GM19240 (cell line): ENCODE results near the gene FAM20C.

ENCODE experiments used
- DNase-seq: peaks from one replicate; pipeline ENCODE4 v3.0.0; 2011; ENCODE audit warnings: low spot score; ENCODE audit not compliant: insufficient read length

The FAM20C gene

DNA sequence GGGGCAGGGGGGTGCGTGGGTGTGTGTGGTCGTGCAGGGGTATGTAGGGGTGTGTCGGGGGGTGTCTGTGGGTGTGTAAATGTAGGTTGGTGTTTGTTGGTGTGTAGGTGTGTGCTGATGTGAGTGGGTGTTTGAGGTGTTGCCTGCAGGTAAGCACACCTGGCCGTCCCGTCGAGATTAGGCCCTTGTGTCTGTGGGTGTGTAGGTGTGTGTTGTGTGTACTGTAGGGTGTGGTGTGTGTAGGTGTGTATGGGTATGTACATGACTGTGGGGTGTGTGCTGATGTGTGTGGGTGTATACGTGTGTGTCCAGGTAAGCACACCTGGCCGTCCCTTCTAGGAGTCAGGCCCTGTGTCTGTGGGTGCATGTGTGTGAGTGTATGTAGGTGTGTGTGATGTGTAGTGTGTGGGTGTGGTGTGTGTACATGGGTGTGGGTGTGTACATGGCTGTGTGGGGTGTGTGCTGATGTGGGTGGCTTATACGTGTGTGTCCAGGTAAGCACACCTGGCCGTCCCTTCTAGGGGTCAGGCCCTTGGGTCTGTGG is 15.8 kb downstream of the FAM20C start:
- DNase-seq = no peak

DNA sequence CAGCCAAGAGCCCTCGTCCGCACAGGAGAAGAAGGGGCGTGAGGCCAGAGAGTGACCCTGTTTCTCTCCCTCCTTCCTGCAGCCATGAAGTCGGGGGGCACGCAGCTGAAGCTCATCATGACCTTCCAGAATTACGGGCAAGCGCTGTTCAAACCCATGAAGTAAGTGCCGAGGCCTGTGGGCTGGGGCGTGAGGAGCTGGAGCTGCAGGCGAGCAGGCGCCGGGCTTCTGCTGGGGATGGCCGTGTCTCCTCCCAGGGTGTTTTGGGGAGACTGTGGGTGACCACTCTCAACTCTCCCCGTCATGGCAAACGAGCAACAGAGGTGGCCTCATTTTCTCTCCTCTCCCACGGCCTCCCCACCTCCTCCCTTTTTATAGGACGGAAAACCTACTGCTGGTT is 16.4 kb downstream of the FAM20C start:
- no peak for DNase-seq

DNA sequence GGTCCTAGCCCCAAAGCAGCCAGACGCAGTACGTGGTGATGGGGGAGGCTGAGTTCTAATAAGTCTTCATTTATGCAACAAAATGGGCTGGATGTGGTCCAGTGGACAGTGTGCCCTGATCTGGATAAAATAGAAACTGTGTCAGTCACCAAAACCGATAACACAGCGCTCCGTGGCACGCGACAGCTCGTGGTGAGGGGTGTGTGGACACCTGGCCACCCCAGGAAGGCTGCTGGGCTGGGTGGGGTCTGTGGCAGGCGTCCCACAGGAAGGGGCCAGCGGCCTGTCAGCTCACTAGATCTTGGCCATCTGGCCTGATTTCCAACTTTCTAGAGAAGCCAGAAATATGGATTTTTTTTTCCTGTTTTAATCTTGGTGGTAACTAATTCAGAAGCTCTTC is 17.0 kb downstream of the FAM20C start:
- DNase-seq = no peak

DNA sequence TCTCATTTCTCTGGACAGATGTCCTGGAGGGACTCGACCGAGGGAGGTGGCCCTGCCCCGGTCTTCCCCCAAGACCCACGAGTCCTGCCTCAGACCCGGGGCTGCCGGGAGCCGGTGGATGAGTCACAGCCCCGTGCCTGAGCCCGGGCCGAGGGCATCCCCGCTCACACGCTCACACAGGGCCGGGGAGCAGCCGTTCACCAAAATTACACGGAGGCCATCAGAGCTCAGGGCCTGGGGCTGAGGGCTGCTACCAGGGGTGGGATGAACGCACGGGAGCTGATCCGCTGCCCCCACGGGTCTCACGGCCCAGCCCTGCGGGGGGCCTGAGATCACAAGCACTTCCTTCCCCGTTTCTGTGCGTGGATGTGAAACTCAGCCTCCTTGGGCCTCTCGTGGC is 17.5 kb downstream of the FAM20C start:
- no peak for DNase-seq

DNA sequence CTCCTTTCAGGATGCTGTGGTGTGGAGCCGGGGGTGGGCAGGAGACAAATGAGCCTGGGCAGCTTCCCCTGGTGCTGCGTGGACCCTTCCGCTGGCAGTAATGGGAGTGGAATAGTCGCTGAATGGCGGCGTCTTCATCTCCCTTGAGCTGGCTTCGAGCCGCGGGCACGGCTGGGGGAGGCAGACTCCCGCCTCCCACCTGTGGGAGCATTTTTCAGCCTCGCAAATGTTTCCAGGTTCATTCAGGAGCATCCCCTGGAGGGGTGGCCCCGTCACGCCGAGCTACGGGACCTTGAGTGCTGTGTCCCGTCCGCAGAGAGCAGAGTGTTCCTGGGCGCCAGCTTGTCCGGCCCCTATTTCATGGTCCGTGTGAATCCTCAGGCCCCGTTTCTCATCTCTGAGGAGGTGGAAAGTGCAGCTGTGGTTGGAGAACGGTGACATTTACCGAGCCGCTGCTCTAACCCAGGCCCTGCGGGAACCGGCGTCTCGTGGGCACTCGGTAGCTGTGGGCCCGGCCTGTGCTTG is 18.1 kb downstream of the FAM20C start:
- no peak for DNase-seq

DNA sequence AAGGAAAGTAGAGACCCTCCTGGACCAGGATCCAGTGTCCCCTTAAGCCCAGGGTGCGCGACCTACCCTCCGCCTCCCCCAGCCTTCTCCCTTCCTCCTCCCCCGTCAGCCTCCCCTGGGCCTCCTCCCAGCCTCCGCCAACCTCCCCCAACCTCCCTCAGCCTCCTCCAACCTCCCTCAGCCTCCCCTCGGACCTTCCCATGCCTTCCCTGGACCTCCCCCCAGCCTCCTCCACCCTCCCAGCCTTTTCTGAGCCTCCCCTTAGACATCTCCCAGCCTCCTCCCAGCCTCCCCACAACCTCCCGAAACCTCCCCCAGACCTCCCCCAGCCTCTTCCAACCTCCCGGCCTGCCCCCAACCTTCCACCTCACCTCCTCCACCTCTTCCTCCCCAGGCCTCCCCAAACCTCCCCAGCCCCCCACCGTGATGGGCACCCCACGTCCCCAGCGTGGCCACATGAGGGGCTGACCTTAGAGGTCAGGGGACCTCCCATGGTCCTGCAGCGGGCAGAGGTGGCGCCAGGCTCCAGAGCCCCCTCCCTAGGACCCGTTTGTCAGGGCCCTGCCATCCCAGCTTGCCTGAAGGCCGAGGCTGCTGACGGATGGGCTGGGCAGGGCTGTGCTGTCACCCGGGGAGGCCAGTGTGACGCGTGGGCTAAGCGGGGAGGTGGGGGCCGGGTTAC is 18.8 kb downstream of the FAM20C start:
- no peak for DNase-seq

DNA sequence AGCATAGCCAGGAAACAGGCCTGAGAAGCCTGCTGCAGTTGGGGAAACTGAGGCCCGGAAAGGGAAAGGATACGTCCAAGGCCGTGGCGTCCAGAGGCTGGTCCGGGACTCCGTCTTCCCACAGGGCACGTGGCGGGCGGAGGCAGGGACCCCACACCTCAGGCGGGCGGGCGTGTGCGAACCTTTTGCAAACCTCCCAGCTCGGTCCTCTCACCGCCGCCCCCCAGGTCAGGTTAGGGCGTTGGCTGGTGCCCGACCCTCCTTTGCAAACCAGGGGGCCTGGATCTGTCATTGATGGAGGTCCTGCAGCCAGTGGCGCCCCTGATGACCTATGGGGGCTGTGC is 19.3 kb downstream of the FAM20C start:
- no peak for DNase-seq

DNA sequence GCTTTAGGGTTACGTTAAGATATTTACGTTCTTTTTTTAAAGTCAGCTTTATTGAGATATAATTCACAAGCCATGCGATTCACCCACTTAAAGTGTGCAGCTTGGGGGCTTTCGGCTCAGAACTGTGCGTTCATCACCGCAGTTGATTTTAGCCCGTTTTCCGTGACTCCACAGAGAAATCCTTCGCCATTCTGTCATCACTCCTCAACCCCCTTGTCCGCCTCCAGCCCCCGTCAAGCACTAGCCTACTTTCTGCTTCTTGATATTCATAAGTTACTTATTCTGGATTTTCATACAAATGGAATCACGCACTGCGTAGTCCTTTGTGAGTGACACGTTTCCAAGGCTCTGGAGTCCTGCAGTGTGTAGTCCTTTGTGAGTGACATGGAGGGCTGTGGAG is 20.4 kb downstream of the FAM20C start:
- DNase-seq = no peak

DNA sequence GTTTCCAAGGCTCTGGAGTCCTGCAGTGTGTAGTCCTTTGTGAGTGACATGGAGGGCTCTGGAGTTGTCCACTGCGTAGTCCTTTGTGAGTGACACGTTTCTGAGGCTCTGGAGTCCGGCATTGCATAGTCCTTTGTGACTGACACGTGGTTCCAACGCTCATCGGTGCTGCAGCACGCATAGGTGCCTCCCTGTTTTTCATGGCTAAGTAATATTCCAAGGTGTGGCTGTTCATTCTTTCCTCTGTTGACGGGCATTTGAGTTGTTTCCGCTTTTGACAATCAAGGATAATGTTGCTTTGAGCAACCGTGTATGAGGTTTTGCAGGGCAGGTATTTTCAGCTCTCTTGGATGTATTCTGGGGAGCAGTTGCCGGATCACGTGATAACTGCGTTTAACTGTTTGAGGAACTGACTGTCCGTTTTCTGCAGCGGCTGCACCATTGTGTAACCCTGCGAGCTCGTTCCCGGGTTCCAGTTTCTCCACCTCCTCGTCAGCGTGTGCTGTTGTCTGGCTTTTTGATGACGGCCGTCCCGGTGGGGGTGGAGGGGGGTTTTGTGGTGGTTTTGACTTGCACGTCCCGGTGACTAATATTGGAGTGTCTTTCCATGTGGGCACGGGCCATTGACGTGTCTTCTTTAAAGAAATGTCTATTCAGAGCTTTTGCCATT is 21.1 kb downstream of the FAM20C start:
- DNase-seq = no peak

DNA sequence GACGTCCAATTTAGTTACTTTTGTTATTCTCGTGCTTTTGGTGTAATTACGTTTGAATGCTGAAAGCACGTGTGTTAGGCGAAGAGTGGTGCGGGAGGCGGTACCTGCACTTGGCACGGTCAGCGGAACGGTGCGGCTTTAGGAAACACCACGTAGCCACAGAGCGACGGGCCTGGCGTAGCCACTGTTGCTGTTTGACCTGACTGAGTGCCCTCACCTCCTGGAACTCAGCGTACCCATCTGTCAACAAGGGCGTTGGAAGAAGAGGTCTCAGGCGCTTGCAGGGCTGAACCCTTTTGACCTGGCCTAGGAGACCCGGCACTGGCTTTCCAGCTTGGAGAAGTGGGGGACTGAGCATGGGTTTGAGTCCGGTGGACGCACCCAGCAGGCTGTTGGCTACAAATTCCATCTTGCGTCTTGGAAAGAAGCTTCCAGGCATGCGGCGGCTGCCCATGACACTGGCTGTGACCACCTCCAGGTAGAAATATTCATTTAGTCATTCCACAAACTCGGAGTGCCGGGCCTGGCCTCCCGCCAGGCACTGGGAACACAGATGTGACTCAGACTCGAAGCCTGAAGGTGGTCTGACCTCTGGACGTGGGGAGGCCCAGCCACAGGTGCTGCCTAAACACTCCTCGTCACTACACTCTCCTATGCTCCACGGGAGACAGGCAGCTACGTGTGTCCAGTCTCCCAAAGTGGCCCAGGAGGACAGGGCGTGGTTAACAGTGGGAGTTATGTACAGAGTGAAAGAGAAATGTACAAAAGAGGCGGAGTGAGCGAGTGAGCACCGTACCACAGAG is 22.2 kb downstream of the FAM20C start:
- DNase-seq = no peak

DNA sequence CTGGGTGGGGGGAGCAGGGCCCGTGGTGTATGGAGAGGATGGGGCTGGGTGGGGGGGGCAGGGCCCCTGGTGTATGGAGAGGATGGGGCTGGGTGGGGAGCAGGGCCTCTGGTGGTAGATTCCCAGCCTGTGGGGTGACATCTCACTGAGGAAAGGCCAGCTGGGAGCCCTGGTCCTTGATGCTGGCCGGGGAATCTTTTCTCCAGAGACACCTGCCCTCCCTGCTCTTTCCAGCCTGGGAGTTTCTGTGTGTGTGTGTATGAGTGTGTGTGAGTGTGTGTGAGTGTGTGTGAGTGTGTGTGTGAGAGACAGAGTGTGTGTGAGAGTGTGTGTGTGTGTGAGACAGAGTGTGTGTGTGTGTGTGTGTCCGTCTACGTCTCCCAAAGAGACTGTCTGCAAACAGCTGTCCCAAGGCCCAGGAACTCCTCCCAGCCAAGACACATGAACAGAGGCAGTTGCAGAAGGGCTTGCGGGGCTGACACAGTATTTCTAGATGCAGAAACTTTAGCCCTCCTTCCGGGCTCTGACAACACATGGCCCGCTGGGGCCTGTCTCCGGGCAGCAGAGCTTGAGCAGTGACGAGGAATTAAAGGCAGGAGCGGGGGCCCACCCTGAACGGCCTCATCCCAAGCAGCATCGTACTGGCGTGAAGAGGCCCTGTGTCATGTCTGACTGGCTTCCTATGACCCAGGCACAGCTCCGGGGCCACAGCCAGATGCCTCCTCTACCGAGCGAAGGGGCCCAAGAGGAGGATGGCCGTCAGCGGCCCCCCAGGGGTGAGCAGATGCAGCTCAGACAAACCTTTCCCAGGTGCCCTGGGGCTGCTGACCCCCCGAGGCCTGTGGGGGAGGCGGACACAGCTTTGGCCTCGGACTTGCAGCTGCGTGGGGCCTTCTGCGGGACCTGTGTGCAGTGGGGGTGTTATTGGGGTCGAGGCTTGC is 24.3 kb downstream of the FAM20C start:
- no peak for DNase-seq

DNA sequence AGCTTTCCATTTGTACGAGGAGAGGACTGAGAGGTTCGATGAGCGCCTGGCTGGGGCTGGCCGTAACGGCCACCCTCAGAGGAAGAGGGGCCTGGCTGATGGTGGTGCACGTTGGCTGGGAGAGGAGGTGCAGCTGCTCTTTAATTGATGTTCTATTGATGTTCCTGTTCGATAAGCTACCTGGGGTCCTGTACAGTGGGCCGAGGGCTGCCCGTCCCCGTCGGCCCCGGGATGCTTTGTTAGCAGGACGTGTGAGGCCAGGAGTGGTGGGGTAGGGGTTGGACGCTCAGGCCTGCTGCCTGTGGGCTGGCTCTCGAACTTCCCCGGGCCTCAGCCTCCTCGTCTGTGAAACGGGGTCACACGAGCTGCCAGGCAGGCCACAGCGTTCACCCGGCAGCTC is 25.4 kb downstream of the FAM20C start:
- no peak for DNase-seq

DNA sequence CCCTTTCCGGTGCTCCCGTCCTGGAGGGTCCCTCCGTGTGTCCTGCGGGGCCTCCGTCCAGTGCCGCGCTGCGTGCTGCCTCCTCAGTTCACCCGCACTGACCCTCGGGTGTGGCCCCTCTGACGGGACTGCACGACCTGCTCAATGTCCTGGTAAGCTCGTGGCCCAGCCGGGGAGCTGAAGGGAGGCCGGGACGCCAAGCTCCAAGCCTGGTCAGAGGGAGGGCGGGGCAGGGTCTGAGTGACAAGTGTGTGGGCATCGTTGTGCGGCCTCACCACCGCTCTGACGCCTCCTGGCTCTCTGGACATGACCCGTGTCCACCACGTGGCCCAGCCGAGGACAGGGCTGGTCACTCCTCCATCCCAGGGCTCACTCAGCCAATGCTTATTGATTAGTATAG is 25.9 kb downstream of the FAM20C start:
- DNase-seq = no peak

DNA sequence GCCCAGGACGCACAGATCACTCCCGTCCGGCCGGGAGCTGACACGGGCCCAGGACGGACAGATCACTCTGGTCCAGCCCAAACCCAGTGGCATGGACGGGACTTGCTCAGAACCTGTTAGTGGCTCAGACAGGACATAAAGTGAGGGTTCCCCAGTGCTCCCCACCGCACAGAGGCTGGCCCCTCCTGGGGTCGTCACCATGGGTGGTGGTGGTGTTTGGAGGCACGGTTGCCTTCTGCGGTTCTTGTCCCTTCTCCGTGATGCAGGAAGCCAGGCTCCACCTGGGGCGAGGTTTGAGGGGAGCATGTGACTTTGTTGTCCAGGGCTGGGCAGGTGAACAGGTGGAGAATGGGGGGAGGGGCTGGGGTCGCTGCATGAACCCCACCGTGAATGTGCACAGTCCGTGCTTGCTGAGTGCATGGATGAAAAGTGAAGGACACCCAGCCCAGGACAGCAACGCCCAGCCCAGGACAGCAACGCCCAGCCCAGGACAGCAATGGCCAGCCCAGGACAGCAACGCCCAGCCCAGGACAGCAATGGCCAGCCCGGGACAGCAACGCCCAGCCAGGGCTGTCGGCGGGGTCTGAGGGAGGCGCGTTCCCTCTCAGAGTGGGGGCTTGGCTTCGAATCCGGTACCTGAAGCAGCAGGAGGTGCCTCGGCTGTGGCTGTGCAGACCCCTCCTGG is 26.7 kb downstream of the FAM20C start:
- no peak for DNase-seq

DNA sequence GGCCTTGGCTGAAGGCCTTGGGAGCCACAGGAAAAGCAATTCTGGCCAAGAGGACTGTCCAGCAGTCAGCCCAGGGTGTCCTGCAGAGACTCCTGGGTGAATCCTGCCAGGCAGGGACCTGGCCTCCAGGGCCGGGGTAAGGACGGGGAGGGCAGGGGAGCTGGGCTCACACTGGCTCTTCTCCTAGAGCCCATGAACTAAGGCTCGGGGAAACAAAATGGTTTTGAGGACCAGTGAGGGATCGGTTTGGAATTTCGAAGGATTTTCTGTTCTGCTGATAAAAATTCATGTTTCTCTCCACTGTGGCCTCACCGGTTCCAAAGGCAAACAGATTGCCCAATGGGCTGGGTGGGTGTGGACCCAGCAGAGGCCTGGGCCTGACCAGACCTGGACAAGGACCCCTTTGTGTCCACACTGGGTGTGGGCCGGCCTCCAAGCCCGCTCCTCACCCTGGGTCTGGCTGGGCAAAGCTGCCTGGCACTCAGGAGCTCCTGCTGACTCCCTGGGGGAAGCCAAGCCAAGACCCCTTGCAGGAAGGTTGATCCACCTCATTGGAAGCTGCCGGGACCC is 27.3 kb downstream of the FAM20C start:
- no peak for DNase-seq

DNA sequence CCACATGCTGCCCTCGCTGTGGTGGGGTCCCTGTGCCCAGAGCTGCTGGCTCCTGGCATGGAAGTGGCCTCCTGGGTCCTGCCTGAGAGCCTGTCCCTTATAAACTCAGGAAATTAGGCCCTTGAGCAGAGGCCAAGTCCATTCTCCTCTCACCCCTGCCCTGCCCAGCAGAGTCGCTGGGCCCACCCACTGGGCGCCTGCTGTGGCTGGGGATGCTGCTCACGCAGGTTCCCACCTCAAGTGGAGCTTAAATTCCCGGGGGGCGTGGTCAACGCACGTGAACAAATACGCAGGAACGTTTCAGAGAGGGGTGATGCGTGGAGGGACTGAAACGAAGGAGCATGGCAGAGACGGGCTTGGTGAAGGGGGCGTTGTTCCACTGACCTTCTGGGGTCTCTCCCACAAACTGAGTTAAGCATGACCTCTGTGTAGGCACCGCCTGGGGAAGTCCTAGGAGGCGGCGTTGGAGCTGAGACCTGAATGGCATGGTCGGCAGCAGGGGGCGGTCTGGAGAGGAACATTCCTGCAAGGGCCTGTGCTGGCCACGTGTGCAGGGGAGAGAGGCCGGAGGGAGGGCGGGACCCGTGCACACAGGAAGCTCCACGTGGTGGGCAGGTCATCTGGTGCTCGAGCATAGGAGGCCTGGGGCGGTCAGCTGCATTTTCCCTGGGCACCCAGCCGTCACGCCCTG is 27.9 kb downstream of the FAM20C start:
- DNase-seq = no peak

DNA sequence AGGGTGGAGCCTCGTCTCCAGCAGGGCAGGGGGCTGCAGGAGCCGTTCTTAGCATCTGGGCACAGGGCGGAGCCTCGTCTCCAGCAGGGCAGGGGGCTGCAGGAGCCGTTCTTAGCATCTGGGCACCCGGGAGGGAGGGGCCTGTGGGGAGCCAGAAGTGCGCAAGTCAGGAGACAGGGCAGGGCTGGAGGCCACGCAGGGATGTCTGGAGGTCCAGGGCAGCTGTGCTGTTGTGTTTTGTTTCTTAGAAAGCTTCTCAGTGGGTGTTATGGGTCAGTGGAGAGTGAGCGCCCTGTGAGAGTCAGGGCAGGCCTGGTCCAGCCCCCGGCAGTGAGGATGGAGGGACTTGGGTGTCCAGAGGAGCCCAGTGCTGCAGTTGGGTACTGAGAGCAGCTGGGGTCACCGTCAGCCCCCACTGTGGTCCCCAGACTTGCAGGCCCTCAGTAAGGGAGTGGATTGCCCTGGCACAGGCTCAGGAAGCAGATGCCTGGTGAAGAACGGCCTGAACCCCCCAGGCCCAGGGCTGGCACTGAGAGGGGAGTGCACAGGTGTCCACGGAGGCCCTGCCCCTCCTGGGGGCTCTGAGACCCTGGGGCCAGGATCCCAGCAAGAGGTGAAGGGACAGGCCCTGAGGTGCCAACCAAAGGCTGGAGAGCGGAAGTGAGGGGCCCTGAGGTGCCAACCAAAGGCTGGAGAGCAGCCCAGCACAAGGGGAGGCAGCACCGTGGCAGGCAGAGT is 29.8 kb downstream of the FAM20C start:
- no peak for DNase-seq

DNA sequence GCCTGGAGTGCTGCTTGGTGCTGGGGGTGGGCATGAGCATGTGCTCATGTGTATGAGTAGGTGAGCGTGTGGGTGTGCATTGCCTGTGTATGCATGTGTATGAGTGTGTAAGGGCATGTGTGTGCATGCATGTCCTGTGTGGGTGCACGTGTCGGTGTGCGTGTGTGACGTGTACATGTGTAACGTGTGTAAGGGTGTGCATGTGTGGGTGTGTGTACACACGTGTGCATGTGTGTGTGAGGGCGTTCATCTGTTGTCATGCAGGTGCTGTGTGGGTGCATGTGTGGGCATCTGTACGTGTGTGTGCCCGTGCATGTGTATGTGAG is 30.3 kb downstream of the FAM20C start:
- DNase-seq = no peak
